ENCODE data around the gene CAMSAP2.

CAMSAP2 gene

DNA sequence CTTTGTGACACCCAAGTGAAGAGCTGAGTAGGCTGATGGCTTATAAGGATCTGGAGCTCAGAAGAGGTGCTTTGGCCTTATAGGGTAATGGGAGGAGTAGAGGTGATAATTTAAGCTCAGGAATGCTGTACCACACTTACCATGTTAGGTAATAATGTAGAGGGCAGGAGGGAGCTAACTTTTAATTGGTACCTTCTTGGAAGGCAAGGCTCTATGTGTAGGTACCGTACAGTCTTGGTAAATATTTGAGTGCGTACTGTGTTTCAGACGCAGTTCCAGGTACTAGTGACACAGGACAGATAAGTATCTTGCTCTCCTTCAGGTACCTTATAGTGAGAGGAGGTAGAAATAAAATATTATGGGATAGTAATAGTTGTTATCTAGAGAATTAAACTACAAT, 16.8 kb downstream of the CAMSAP2 start:
- Histone ChIP-seq H3K27me3 (ENCODE audit: control insufficient read depth in 5 of 5, insufficient read depth in 4 of 5, low read length in 5 of 5) (no peaks in the 10 kb centered on the region), H3K4me1 (ENCODE audit: control insufficient read depth in 5 of 5, insufficient read depth in 5 of 5, low read length in 5 of 5) (peaks cover 0 to 3% (median 0%) of the 10 kb centered on the region in 5 donors), H3K9ac (ENCODE audit: low read length in 5 of 5) (no peak overlapping the region), H3K4me3 (ENCODE audit: low read depth in 1 of 5, low read length in 5 of 5) (no peak overlapping the region), H3K9me3 (ENCODE audit: control insufficient read depth in 5 of 5, low read length in 5 of 5) (no peaks in the 10 kb centered on the region), H3K27ac (ENCODE audit: low read depth, low read length) (no peak overlapping the region), H3K36me3 (ENCODE audit: control insufficient read depth in 5 of 5, insufficient read depth in 5 of 5, low read length in 5 of 5) (peaks cover 0 to 3% (median 0%) of the 10 kb centered on the region in 5 donors)

DNA sequence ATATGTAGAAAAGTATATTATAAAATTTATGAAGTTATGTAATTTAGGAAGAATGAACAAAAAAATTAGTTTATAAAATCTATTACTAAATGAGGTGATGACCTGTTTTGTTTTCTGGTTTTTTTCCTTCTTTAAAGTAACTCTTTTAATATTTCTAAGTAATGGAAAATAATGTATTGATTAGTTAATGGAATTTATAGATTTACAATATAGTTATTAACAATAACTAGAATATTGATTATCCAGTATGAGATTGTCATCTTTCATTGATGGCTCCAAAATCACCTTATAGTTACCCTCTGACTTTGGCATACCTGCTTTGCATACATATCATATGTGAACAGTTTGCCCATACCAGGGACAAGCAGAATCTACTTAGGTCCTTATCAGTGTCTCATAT, 23.4 kb downstream of the CAMSAP2 start:
- Histone ChIP-seq H3K27ac (ENCODE audit: low read depth, low read length) (no peak overlapping the region), H3K36me3 (ENCODE audit: control insufficient read depth in 5 of 5, insufficient read depth in 5 of 5, low read length in 5 of 5) (peaks cover 2 to 21% (median 9%) of the 10 kb centered on the region in 5 donors), H3K9ac (ENCODE audit: low read length in 5 of 5) (no peak overlapping the region), H3K27me3 (ENCODE audit: control insufficient read depth in 5 of 5, insufficient read depth in 4 of 5, low read length in 5 of 5) (no peaks in the 10 kb centered on the region), H3K4me3 (ENCODE audit: low read depth in 1 of 5, low read length in 5 of 5) (no peak overlapping the region), H3K4me1 (ENCODE audit: control insufficient read depth in 5 of 5, insufficient read depth in 5 of 5, low read length in 5 of 5) (peaks cover 0 to 6% (median 0%) of the 10 kb centered on the region in 5 donors), H3K9me3 (ENCODE audit: control insufficient read depth in 5 of 5, low read length in 5 of 5) (no peaks in the 10 kb centered on the region)

DNA sequence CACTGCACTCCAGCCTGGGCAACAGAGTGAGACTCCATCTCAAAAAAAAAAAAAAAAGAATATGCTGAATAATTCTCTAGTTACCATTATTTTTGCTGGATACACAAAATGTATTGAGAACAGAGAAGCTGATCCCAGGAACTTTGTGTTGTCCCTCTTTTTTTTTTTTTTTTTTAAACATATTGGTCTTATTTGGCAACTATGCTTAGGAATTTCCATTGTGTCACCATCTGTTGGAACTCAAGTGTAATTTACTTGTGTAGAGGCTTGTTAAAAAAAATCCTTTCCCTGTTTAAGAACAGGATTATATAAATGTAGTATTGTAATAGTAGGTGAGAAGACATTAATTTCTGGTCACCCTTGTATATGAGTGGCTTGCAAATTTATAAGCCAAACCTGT, 28.6 kb downstream of the CAMSAP2 start:
- no peaks in the 10 kb centered on the region for H3K27me3 ChIP-seq (ENCODE audit: control insufficient read depth in 5 of 5, insufficient read depth in 4 of 5, low read length in 5 of 5)
- peaks cover 4 to 18% (median 17%) of the 10 kb centered on the region in 5 donors for H3K36me3 ChIP-seq (ENCODE audit: control insufficient read depth in 5 of 5, insufficient read depth in 5 of 5, low read length in 5 of 5)
- no peak overlapping the region for H3K27ac ChIP-seq (ENCODE audit: low read depth, low read length)
- no peaks in the 10 kb centered on the region for H3K9me3 ChIP-seq (ENCODE audit: control insufficient read depth in 5 of 5, low read length in 5 of 5)
- H3K9ac ChIP-seq (ENCODE audit: low read length in 5 of 5), result no peak overlapping the region
- peaks cover 0 to 6% (median 4%) of the 10 kb centered on the region in 5 donors for H3K4me1 ChIP-seq (ENCODE audit: control insufficient read depth in 5 of 5, insufficient read depth in 5 of 5, low read length in 5 of 5)
- no peak overlapping the region for H3K4me3 ChIP-seq (ENCODE audit: low read depth in 1 of 5, low read length in 5 of 5)

DNA sequence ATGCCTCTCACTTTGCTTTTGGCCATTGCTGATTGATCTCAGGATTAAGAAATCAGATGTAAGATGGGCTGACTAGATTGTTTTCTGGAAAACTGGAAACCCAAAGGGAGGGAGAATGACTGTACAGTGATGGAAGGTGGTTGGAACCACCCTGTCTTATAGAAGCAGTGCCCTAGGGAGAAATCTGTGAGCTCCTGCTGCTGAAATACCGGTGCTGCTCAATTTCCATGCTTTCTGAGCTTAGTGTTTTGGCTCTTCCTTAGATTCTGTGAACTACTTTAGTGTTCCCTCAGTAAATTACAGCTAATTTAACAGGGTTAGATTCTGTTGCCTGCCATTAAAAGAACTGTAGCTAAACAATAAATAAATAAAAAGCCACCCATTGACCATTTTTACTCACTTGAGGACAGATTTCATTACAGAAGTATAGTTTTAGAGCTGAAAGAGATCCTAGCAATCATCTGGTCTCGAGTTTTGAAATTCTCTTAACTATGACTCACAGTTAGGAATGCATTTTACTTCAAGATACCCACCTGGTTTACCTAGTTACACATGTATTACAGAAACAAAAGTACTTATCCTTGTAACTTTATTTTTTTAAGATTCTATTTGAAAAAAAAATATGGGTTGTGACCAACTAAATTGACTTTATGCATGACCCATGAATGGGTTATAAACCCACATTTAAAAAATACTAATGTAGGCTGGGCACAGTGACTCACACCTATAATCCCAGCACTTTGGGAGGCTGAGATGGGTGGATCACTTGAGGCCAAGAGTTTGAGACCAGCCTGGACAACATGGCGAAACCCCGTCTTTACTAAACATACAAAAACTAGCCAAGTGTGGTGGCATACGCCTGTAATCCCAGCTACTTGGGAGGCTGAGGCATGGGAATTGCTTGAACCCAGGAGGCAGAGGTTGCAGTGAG, 33.2 kb downstream of the CAMSAP2 start:
- Histone ChIP-seq H3K4me1 (ENCODE audit: control insufficient read depth in 5 of 5, insufficient read depth in 5 of 5, low read length in 5 of 5) (peaks cover 0 to 30% (median 27%) of the 10 kb centered on the region in 5 donors), H3K9me3 (ENCODE audit: control insufficient read depth in 5 of 5, low read length in 5 of 5) (no peaks in the 10 kb centered on the region), H3K36me3 (ENCODE audit: control insufficient read depth in 5 of 5, insufficient read depth in 5 of 5, low read length in 5 of 5) (peaks cover 4 to 14% (median 5%) of the 10 kb centered on the region in 5 donors), H3K27ac (ENCODE audit: low read depth, low read length) (no peak overlapping the region), H3K27me3 (ENCODE audit: control insufficient read depth in 5 of 5, insufficient read depth in 4 of 5, low read length in 5 of 5) (no peaks in the 10 kb centered on the region), H3K9ac (ENCODE audit: low read length in 5 of 5) (no peak overlapping the region), H3K4me3 (ENCODE audit: low read depth in 1 of 5, low read length in 5 of 5) (no peak overlapping the region)

DNA sequence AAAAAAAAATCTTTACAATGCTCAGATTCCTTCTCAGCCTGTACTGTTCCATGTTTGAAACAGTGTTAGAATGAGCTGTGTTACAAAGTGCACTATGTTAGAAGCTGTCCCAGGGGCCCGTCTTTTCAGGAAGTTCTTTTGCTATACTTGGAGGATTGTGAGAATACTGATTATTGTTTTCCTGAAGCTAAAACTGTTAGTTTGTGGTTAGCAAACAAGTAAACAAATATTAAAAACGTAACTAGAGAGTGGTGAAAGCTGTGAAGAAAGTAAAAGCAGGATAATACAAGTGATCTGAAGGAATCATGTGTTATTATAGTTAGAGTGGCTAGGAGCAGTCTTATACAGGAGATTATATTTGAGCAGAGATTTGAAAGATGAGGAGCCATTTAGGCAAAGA, 35.6 kb downstream of the CAMSAP2 start:
- peak overlapping the region; percentile 79 for H3K27ac ChIP-seq (ENCODE audit: low read depth, low read length)
- H3K4me3 ChIP-seq (ENCODE audit: low read depth in 1 of 5, low read length in 5 of 5), result peak overlapping the region in 2 of 5 donors; percentile 7 to 22
- H3K9me3 ChIP-seq (ENCODE audit: control insufficient read depth in 5 of 5, low read length in 5 of 5), result no peaks in the 10 kb centered on the region
- peaks cover 0 to 31% (median 25%) of the 10 kb centered on the region in 5 donors for H3K4me1 ChIP-seq (ENCODE audit: control insufficient read depth in 5 of 5, insufficient read depth in 5 of 5, low read length in 5 of 5)
- H3K27me3 ChIP-seq (ENCODE audit: control insufficient read depth in 5 of 5, insufficient read depth in 4 of 5, low read length in 5 of 5), result no peaks in the 10 kb centered on the region
- peak overlapping the region in 2 of 5 donors; percentile 66 to 68 for H3K9ac ChIP-seq (ENCODE audit: low read length in 5 of 5)
- H3K36me3 ChIP-seq (ENCODE audit: control insufficient read depth in 5 of 5, insufficient read depth in 5 of 5, low read length in 5 of 5), result peaks cover 0 to 10% (median 0%) of the 10 kb centered on the region in 5 donors

DNA sequence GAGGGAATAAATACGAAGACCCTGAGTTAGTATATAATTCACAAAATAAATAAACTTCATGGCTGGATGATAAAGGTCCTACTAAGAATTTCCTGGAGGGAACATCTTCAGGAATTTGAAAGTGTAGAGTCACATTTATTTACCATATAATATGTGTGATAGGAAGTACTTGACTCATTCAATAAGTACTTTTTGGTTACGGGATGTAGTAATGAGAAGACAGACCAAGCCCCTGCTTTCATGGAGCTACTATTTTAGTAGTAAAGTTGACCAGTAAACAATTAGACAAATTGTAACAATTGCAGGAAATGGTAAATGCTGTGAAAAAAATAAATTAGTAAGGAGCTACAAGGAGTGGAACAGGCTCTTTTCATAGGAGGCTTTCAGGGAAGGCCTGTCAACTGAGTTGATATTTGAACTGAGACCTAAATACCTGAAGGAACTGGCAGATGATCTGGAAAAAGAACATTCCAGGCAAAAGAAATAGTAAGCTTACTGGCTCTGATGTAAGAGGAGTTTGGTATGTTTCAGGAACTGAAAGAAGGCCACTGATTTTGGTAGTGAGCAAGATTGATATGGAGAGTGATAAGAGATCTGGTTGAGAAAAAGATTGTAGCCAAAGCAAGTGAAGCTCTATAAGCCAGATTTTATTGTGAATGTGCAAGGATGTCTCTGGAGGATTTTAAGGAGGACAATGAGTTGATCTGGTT, 36.2 kb downstream of the CAMSAP2 start:
- H3K9me3 ChIP-seq (ENCODE audit: control insufficient read depth in 5 of 5, low read length in 5 of 5), result no peaks in the 10 kb centered on the region
- peaks cover 0 to 31% (median 25%) of the 10 kb centered on the region in 5 donors for H3K4me1 ChIP-seq (ENCODE audit: control insufficient read depth in 5 of 5, insufficient read depth in 5 of 5, low read length in 5 of 5)
- H3K9ac ChIP-seq (ENCODE audit: low read length in 5 of 5), result peak overlapping the region in 3 of 5 donors; percentile 39 to 68 (median 66)
- no peaks in the 10 kb centered on the region for H3K27me3 ChIP-seq (ENCODE audit: control insufficient read depth in 5 of 5, insufficient read depth in 4 of 5, low read length in 5 of 5)
- peak overlapping the region in 1 of 5 donors; percentile 7 for H3K4me3 ChIP-seq (ENCODE audit: low read depth in 1 of 5, low read length in 5 of 5)
- H3K36me3 ChIP-seq (ENCODE audit: control insufficient read depth in 5 of 5, insufficient read depth in 5 of 5, low read length in 5 of 5), result peaks cover 0 to 5% (median 0%) of the 10 kb centered on the region in 5 donors
- peak overlapping the region; percentile 79 for H3K27ac ChIP-seq (ENCODE audit: low read depth, low read length)

DNA sequence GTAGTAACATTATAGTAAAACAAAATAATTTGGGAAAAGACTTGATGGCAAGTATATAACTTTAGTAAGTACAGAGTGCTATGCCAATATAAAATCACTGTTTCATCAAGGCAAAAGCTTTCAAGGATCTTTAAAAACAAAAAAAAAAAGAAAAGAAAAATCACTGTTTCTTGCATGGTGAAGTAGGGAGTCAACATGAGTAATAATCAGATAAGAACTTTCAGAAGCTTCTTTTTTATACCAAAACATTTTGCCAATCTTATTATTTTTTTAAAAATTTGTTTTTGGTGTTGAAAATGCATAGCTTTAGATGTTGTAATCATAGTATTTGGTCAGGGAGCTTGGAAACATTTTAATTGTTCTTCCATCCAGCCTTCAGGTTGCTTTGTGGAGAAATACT, 37.2 kb downstream of the CAMSAP2 start:
- H3K27me3 ChIP-seq (ENCODE audit: control insufficient read depth in 5 of 5, insufficient read depth in 4 of 5, low read length in 5 of 5), result no peaks in the 10 kb centered on the region
- H3K4me1 ChIP-seq (ENCODE audit: control insufficient read depth in 5 of 5, insufficient read depth in 5 of 5, low read length in 5 of 5), result peaks cover 0 to 35% (median 32%) of the 10 kb centered on the region in 5 donors
- H3K27ac ChIP-seq (ENCODE audit: low read depth, low read length), result peak overlapping the region; percentile 79
- H3K9me3 ChIP-seq (ENCODE audit: control insufficient read depth in 5 of 5, low read length in 5 of 5), result no peaks in the 10 kb centered on the region
- no peak overlapping the region for H3K4me3 ChIP-seq (ENCODE audit: low read depth in 1 of 5, low read length in 5 of 5)
- H3K9ac ChIP-seq (ENCODE audit: low read length in 5 of 5), result no peak overlapping the region
- H3K36me3 ChIP-seq (ENCODE audit: control insufficient read depth in 5 of 5, insufficient read depth in 5 of 5, low read length in 5 of 5), result peaks cover 0 to under 1% (median 0%) of the 10 kb centered on the region in 5 donors

DNA sequence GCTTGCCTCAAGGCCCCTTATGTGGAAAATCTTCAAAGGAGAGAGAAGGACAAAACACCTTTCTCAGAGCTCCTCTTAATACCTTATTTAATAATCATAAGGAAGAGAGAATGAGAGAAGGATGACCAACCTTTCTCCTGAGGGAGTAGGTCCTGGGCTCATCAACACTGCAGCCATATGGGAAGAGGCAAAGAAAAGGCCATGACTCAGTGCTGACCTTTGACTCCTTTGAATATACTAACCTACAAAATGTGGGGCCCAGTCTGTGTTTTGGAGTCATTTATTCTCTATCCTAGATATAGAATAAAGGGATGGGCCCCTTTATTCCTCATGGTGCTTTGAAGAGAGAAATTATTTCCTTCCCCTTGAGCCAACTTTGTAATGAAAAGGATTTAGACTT, 38.3 kb downstream of the CAMSAP2 start:
- Histone ChIP-seq H3K9ac (ENCODE audit: low read length in 5 of 5) (no peak overlapping the region), H3K27ac (ENCODE audit: low read depth, low read length) (peak overlapping the region; percentile 79), H3K4me1 (ENCODE audit: control insufficient read depth in 5 of 5, insufficient read depth in 5 of 5, low read length in 5 of 5) (peaks cover 0 to 38% (median 37%) of the 10 kb centered on the region in 5 donors), H3K9me3 (ENCODE audit: control insufficient read depth in 5 of 5, low read length in 5 of 5) (no peaks in the 10 kb centered on the region), H3K4me3 (ENCODE audit: low read depth in 1 of 5, low read length in 5 of 5) (no peak overlapping the region), H3K36me3 (ENCODE audit: control insufficient read depth in 5 of 5, insufficient read depth in 5 of 5, low read length in 5 of 5) (no peaks in the 10 kb centered on the region), H3K27me3 (ENCODE audit: control insufficient read depth in 5 of 5, insufficient read depth in 4 of 5, low read length in 5 of 5) (no peaks in the 10 kb centered on the region)

DNA sequence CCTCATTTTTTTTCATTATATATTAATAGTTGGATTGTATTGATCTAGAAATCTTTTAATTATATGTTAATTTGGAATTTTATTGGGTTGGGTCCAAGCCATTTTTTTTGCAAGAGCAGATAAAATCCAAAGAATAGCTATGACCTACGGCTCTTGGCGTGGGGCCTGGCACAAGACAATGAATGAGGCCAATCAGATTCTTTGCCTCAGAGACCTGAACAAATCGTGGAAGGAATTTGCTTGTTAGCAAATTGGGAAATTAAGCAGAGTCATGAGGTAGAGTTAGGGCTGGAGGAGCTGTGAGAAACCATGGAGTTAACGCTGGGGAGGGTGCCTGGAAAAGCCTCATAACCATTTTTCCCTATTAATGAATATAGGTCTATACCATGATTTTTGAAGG, 40.1 kb downstream of the CAMSAP2 start:
- Histone ChIP-seq H3K9ac (ENCODE audit: low read length in 5 of 5) (no peak overlapping the region), H3K4me1 (ENCODE audit: control insufficient read depth in 5 of 5, insufficient read depth in 5 of 5, low read length in 5 of 5) (peaks cover 0 to 38% (median 37%) of the 10 kb centered on the region in 5 donors), H3K27ac (ENCODE audit: low read depth, low read length) (no peak overlapping the region), H3K9me3 (ENCODE audit: control insufficient read depth in 5 of 5, low read length in 5 of 5) (peaks cover 0 to 4% (median 0%) of the 10 kb centered on the region in 5 donors), H3K27me3 (ENCODE audit: control insufficient read depth in 5 of 5, insufficient read depth in 4 of 5, low read length in 5 of 5) (no peaks in the 10 kb centered on the region), H3K4me3 (ENCODE audit: low read depth in 1 of 5, low read length in 5 of 5) (no peak overlapping the region), H3K36me3 (ENCODE audit: control insufficient read depth in 5 of 5, insufficient read depth in 5 of 5, low read length in 5 of 5) (peaks cover 0 to 3% (median 0%) of the 10 kb centered on the region in 5 donors)

All from subcutaneous abdominal adipose tissue (tissue), 5 donors.